Eye (tissue), 1 donor: ENCODE data around the gene ARAP2.
A peak's percentile ranks its signal among the peaks of the same experiment; 100 is the strongest.

Experiments used
- DNase-seq: peaks from one replicate; pipeline ENCODE4 v3.0.0-alpha.2; 2015

ARAP2 gene, protein sequence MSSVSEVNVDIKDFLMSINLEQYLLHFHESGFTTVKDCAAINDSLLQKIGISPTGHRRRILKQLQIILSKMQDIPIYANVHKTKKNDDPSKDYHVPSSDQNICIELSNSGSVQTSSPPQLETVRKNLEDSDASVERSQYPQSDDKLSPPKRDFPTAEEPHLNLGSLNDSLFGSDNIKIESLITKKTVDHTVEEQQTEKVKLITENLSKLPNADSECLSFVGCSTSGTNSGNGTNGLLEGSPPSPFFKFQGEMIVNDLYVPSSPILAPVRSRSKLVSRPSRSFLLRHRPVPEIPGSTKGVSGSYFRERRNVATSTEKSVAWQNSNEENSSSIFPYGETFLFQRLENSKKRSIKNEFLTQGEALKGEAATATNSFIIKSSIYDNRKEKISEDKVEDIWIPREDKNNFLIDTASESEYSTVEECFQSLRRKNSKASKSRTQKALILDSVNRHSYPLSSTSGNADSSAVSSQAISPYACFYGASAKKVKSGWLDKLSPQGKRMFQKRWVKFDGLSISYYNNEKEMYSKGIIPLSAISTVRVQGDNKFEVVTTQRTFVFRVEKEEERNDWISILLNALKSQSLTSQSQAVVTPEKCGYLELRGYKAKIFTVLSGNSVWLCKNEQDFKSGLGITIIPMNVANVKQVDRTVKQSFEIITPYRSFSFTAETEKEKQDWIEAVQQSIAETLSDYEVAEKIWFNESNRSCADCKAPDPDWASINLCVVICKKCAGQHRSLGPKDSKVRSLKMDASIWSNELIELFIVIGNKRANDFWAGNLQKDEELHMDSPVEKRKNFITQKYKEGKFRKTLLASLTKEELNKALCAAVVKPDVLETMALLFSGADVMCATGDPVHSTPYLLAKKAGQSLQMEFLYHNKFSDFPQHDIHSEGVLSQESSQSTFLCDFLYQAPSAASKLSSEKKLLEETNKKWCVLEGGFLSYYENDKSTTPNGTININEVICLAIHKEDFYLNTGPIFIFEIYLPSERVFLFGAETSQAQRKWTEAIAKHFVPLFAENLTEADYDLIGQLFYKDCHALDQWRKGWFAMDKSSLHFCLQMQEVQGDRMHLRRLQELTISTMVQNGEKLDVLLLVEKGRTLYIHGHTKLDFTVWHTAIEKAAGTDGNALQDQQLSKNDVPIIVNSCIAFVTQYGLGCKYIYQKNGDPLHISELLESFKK (N-terminal part only)

DNA sequence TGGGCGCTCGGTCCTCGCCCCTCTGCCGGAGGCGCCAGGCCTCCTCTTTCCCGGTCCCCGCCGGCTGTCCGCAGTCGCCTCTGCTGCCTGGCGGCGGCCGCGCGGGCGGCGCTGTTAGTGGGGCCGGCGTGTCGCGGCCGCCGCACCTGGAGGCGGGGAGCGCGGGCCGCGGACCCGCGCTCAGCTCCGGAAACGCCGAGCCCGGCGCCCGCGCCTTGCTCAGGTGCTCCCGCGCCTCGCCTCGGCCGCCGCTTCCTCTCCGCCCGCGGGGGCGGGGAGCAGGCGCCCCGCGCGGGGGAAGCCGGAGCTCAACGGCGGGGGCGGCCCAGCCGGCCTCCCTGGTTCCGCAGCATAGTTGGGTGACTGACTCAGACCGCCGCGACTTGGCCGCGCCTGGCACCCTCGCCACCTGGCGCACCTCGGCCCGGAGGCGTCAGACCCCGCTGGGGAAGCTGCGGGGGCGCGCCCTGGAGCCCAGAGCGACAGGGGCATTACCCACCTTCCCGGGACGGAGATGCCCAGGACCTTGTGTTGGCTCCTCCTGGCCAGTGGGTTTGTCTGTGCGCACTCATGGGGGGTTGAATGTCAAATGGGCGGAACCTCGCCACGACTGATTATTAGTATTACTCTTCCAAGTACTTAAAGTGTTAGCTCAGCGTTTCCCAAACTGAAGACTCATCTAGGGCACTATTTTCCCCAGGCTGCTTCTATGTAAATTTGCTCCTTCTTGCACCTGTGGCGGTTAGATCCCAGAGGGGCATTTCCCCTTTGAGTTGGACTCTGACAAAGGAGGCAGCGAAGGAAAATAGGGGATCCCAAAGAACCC, at the start of gene ARAP2:
ARAP2 (minus strand) TSS at position 258 of the 826 bp plus-strand sequence. CDS start 15,028 bp downstream, outside the sequence.
- DNase-seq, result peak; percentile 55

DNA sequence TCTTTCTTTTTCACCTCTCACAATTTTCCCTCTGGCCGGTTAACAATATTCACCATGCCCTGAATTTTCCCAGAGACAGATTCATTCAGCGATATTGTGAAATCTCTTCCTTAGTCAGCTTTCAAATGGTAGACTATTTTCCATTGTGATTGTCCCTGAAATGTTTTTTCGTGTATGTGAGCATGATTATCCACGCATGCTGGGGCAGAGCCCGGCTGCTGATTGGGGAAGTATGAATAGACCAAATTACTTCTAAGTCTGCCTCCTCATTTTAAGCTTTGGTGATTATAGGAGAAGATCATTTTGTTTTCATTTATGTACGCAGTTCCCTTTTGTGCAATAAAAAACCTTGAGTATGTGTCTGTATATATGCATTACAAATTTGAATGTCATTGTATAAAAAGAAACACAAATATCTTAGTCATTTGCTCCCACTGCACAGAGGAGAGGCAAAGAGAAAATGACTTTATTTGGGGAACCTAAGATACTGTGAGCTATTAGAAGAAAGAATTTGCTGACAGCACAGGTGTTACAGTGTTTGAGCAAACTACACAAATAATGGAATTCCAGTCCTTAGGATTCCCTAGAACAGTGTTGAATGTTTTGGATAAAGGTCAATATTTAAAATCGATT, 48.4 kb upstream of the ARAP2 start:
- DNase-seq, result no peak

DNA sequence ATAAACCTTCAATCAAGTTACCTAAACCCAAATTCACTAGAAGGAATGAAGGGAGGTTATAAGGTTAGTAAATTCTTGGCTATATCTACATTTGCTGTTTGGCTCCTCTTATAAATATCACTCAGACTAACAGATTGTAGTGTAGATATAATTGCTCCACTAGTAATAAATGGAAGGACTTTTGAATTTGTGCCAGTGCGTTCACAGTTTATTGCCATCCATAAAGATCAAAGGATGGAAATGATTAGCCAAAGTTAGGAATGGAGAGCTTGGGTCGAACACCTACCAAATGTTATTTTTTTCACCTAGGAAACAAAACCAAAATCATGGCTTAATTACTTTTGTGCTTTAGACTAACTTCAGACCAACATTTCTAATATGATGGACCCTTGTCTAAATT, 46.3 kb upstream of the ARAP2 start:
- DNase-seq, result no peak

DNA sequence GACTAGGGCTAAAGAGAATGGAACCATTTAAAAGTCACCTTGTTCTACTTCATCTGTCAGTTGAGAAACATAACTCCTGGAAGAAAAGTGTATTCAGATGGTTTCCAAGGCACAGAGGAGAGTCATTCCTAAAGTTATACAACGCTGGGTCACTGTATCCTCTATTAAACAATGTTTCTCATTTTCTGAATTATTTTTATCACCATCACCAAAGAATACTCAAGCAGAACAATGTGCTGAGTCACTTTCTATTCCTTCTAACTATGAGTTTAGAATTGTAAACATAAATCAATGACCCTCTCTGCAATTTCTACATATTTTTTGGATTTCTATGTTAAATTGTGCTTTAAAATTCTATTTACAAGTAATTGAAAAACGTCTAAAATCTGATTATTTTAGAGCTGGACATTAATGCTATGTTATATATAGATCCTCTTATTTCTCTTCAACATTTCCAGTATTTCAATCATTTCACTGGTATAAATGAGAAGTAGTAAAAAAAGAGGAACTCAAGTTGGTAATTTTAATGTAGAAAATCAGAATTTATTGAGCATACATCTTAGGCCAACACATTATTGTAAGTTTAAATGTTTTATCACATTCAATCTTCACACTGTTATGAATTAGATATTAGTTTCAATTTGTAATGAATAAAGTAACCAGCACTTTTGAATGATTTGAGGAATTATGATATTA, 44.6 kb upstream of the ARAP2 start:
- no peak for DNase-seq

DNA sequence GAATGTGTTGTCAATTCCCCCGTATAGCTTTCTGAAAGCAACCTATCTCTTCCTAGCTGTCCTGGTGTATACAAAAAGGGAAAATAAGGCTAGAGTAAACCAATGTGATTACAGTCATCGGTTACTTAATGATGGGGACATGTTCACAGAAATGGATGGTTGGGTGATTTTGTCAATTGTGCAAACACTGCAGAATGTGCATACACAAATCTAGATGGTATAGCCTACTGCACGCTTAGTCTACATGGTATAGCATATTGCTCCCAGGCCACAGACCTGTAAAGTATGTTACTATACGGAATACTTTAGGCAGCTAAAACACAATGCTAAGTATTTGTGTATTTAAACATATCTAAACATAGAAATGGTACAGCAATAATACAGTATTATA, 42.2 kb upstream of the ARAP2 start:
- DNase-seq, result no peak

DNA sequence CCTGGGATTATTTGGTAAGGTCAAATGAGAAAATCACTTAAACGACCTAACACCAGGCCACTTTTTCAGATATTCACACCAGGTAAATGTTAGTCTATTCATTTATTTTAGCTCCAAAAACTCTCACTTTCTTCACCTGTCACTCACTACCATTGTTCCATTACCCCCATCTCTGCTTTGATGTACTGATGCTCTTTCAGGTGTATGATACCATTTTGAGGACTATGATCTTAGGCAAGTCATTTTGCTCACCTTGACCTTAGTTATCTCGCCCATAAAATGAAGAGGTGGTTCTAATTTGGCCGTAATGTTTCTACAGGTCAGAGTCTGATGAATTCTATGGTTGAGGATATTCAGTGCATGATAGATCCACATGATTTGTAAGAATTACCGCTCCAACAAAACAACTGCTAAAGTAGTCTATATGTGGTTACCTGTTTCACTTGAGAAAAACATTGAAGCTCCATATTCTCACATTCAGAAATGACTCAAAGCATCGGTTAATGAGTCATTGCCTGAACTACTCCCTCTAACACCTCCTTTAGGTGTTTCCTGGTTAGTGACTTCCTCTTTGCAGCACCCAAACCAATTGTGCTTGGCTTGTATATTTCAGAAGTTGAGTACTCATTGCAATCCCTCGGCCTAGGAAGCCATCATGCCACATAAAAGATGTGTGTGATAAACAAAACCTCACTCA, 41.6 kb upstream of the ARAP2 start:
- DNase-seq, result no peak

DNA sequence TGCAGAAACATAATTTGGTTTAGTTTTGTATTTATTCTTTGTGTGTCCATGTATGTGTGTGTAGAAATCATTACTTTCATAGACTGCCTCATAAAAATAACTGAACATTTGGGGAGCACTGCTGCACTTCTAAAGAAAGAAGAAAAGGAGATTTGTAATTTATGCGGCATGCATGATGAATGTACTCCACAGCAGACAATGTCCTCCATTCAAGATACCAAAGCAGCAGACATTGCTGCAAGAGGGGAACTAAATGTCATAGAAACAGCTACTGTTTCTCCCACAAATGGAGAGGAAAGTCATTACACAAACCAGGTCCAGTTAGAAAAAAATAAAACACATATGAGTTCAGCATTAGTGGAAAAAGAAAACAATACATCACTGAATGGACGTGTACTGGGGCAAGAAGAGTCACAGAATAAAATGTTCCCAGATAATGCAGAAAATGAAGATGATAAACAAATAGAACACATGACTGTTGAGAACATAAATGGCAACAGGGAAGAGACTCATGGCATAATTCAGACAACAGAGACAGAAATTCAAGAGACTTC, 39.7 kb upstream of the ARAP2 start:
- no peak for DNase-seq

DNA sequence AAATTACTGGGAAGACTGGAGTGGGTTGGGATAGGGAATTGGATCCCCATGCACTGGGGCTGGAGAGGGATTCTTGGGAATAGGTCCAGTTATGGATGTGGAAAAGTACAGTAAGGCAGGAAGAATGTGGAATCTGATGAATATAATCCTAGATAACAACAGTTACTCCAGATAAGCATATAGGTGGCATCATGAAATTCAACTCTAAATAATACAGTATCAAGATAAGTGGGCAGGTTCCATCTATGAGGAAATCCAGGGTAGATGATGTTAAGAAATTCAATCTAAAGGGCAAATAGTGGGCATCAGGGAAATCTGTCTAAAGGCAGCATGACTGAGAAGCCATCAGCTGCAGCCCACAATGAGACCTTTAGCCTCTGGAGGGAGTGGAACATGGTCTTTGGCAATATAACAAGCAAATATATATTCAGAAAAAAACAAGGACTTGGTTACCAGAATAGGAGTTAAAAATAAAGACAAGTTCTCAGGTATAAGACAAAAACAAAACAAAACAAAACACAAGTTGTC, 38.3 kb upstream of the ARAP2 start:
- no peak for DNase-seq

DNA sequence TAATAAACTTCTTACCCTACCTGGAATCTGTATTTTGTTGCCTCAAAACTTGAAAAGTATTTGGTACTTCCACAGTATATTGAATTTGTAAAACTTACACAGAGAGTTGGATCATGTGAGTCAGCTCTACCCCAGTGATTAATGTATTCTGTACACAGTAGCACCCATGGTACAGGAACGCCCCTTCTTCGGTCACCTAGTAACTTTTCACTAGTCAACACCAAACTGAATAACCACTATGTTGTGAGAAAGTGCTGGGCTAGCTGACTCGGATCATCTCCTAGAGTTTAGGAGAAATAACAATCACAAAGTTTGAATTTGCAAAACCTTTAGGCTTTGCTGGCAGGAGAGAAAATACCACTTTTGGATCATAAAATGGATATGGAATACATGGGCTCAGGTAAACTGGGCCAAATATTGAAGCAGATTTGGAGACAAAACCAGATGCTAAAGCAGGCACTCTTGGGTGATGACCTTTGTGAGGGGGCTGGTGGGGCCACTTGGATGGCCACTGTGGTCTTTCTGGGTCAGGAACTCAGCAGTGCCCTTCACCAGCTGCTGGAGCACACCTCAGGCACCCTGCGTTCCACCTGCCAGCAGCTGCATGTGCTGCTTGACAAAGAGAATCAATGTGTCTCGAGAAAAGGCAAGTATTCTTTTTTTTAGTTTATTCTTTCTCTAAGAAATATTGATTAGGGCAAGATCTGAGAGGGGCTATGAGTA, 37.2 kb upstream of the ARAP2 start, which contains the start of gene DTHD1:
DTHD1 (plus strand) TSS at position 233 of the 723 bp plus-strand sequence; CDS start at position 376, 143 bp downstream.
- DNase-seq, result no peak

DNA sequence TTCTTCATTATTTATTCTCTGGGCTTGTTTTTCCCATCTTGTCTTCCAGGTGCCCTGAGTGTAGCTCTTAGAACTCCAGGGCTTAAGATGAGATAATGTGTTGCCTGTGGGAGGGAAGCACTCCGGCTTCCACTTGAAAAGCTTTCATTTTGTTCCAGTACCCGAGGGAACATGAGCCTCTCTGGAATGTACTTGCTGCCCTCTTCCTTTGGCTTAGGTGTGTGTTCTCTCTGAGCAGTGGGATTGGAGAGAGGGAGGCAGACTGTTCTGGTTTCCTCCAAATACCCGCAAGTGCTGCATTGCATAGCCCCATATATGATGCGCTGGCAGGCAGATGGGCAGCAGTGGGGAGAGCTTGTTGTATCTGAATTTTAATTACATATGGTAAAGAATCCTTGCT, 36.2 kb upstream of the ARAP2 start:
- peak; percentile 44 for DNase-seq

DNA sequence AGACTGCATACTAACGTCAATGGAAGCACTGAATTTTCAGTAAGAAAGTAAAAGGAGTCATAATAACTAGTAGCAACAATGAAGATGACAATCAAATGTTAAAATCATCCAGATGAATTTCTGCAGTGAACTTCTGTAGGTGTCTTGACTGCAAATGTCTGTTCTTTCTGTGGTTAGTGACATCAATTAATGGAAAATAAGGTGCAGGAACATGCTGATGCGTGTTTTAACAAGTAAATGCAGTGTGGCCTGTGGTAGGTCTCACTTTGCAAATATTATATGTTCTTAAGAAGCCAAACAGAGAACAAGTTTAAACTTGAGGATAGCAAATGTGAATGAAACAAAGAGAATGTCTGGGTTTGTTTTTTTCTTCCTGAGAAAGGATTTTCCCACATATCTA, 34.5 kb upstream of the ARAP2 start:
- DNase-seq, result no peak

DNA sequence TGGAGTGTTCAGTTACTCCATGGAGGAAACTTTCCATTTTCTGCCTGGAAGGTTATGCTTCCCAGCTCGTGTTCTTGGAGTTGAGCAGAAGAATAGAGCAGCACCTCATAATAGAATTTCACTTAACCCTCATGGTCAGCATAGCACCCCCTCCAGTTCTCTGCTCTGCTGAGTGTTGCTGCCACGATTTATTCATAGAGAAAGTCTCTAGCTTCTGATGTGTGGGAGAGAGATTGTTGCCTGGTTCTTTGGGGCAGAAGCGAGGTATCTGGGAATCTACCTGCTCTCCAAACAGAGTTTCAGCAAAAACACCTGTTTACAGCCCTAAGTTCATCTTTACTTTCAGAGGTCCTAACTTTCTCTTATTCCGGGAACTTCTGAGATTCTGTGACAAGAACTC, 33.2 kb upstream of the ARAP2 start:
- DNase-seq, result no peak

DNA sequence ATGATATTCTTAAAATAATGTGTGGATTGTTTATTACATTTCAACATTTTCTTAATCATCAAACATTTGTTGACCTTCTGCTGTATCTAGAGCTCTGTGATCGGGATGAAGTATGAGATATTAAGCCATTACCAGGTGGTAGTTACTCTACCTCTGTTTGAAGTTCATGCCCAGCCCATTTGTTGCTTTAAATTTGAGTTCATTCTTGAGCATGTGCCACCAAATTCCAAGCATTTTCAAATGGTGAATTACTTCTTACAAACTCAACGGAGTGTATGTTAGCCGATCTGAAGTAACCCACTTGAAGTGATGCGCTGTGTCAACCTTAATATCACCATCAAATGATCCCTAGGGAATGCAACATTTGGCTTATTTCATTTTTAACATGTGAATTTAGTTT, 29.8 kb upstream of the ARAP2 start:
- no peak for DNase-seq

DNA sequence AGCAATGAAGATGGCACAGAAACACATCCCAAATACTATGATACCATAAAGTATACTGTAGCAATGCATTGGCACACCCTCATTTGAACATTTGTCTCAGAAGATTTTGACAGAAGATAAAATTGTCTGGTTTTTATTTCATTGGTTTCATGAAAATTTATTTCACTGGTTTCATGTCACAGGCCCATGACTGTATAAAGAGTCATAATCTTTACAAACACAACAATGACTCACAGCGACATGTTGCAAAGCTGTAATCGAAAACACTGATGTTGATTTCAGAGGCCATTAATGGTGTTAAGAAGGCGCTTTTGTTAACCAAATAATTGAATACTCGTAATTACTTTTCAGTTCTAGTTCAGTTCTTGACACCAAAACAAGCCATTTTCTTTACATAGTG, 29.0 kb upstream of the ARAP2 start:
- DNase-seq, result no peak

DNA sequence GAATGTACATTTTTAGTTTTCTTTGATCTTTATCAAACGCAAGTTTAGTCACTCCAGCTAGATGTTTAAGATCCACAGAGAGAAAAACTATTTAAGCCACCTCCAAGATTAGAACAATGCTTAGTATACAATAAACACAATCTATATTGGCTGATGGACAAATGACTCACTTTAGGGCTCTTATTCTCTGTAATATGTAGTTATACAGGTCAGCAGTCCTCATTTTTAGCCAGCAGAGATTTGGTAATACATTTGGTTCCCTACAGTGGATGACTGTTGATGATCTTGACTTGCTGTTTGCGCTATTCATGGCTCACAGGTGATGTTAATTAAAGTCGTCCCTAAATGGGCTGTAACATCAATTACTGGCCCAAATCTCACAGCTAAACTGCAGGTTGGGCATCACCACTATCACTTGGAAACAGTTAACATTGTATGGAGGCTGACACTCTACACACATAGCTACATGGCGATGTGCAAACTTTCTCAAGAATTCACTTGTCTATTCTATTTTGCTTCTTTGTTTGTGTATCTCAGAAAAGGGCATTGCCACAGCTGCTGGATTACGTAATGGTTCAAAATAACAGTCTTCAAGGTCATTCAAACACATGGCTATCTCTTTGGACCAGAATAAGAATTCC, 25.3 kb upstream of the ARAP2 start:
- DNase-seq, result no peak

DNA sequence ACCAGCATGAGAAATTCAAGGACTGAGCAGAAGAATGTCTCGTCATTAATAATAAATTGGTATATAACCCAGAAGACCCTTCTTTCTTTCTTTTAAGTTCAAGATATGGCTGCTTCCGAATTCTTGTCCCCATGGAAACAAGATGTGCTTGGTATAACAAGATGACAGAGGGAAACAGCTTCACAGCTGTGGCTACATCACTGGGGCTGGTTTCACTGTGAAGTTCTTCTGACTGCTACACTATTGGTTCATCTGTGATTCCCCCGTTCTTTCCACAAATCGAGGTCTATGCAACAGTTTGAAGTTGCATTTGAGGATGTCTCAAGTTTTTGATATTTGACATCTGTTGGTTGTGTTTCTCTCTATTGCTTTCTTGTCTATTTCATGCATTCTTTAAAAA, 24.8 kb upstream of the ARAP2 start:
- DNase-seq, result no peak

DNA sequence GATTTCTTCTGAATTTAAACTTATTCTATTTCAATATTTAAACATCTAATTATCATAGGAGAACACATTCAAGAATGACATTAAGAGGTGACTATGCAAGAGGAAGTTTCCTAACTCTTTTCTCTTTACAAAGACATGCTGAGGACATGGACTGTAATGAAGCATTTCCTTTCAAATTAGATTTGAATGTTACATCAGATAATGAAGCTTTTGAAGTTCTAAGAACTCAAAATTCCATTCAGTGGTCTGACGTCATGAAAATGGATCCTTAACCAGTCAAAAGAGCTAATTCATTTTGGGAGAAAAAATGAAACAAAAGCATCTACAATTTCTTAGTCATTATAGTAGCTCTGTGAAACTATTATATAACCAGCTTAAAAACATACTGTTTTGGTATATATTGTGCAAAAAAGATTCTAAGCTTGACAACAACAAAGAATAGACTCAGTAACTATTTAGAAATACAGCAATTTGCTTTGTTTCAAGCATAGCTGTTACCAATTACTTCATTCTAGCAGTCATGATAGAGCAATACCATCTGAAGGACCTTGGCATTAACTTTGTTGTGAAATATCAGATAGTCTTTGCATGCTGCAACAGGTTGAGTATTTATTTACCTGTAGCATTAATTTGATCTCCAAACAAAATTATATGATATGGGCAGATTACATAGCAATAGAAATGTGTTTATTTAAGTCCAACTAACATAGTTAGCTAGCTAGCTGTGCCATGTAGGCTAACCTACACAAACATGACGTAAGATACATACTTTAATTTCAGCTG, 23.4 kb upstream of the ARAP2 start:
- no peak for DNase-seq
